IPS-18a (cell line): ENCODE results near the gene DIPK1C.

Experiments used
- H3K27ac ChIP-seq: one replicate; pipeline ENCODE4 v1.5.1; 2013; ENCODE audit warnings: low read length
- H3K27me3 ChIP-seq: one replicate; pipeline ENCODE4 v1.6.1; 2013; ENCODE audit warnings: mild to moderate bottlenecking, low read length; ENCODE audit not compliant: control insufficient read depth, insufficient read depth
- H3K36me3 ChIP-seq: one replicate; pipeline ENCODE4 v1.6.1; 2013; ENCODE audit warnings: low read depth, low read length; ENCODE audit not compliant: control insufficient read depth
- H3K4me1 ChIP-seq: one replicate; pipeline ENCODE4 v1.6.1; 2013; ENCODE audit warnings: low read depth, low read length; ENCODE audit not compliant: control insufficient read depth
- H3K4me3 ChIP-seq: one replicate; pipeline ENCODE4 v1.5.1; 2013; ENCODE audit warnings: low read length
- H3K9ac ChIP-seq: one replicate; pipeline ENCODE4 v1.6.1; 2013; ENCODE audit warnings: mild to moderate bottlenecking, low read length, moderate library complexity
- H3K9me3 ChIP-seq: one replicate; pipeline ENCODE4 v1.6.1; 2013; ENCODE audit warnings: low read depth, low read length; ENCODE audit not compliant: control insufficient read depth

The DIPK1C gene

DNA sequence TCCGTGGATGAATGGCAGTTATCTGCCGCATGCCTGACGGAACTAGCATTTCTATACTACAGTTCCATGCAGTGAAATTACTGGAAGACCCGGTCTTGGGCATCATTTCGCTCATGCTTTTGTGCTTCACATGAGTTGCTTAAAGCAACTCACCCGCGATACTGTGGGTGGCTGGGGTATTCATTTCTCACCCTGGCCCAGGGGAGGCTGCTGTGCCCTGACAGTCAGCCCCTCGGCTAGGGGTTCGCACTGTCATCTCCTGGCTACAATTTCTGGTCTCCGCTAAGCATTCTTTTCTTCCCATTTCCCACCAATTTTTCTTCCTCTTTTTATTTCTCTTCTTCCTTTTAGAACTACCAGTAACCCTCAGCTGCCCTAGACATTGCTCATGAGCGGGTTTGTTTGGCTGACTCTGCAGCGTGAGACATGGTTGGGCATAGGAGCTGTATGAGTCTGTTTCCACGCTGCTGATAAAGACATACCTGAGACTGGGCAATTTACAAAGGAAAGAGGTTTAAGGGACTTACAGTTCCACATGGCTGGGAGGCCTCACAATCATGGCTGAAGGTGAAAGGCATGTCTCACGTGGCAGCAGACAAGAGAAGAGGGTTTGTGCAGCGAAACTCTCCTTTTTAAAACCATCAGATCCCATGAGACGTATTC is 22.5 kb upstream of the DIPK1C start:
- Histone ChIP-seq H3K9me3 (no peaks in the 10 kb centered on the region), H3K27me3 (no peaks in the 10 kb centered on the region), H3K4me3 (no peak overlapping the region), H3K9ac (no peak overlapping the region), H3K27ac (no peak overlapping the region), H3K36me3 (no peaks in the 10 kb centered on the region), H3K4me1 (peaks cover 5% of the 10 kb centered on the region)

DNA sequence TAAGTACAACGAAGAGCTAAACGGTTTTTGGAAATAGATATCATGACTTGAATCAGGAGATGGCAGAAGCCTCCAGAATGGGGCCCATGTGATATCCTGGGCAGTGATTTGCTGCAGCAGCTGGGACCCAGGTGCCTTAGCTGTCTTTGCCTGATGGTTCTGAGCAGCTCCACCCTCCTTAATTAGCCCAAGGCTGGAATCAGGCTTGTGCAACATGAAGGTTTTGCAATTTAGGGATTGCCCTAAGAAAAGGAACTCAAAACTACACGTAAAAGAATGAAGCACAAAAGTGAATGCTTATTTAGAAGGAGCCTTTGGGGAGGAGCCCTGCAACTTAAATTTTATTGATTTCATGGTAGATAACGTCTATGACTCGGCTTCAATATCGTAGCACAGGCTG is 21.8 kb upstream of the DIPK1C start:
- no peak overlapping the region for H3K9ac ChIP-seq
- H3K9me3 ChIP-seq: no peaks in the 10 kb centered on the region
- peaks cover 5% of the 10 kb centered on the region for H3K4me1 ChIP-seq
- H3K27me3 ChIP-seq: no peaks in the 10 kb centered on the region
- H3K36me3 ChIP-seq: no peaks in the 10 kb centered on the region
- no peak overlapping the region for H3K27ac ChIP-seq
- H3K4me3 ChIP-seq: no peak overlapping the region

DNA sequence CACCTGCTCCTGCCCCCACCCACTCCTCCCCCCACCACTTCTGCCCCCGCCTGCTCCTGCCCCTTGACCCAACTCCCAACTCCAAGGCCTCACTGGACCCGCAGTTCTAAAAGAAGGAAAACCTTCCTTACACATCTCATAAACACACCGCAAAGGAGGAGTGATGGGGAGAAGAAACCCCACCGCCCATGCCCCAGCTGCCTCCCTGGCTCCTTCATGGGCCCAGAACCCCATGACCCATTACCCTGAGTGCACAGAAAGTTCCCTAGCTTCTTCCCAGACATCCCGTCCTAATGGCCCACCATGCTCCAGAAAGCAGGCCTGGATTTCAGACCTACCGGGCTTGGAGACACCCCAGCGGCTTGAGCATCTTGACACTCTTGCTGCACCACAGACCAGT is 21.2 kb upstream of the DIPK1C start:
- Histone ChIP-seq H3K27ac (no peak overlapping the region), H3K9me3 (no peaks in the 10 kb centered on the region), H3K36me3 (no peaks in the 10 kb centered on the region), H3K4me3 (no peak overlapping the region), H3K4me1 (peaks cover 5% of the 10 kb centered on the region), H3K27me3 (no peaks in the 10 kb centered on the region), H3K9ac (no peak overlapping the region)

DNA sequence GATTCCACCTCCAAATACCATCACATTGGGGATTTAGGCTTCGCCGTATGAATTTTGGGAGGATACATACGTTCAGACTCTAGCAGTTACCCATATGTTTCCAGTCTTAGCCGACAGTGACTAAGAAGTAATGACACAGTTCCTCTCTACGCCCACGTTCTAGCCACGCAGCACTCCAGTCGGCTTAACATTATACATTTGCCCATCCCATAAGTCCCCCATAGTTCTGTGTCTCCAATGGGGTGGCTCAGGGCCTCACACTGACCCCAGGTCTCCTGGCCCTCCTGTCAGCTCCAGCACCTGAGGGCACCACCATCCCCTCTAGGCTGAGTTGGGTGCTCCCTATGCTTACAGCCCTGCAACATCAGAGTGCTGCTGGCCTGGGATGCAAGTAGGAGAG is 20.7 kb upstream of the DIPK1C start:
- Histone ChIP-seq H3K36me3 (no peaks in the 10 kb centered on the region), H3K9ac (no peak overlapping the region), H3K27ac (no peak overlapping the region), H3K27me3 (no peaks in the 10 kb centered on the region), H3K4me1 (peaks cover 5% of the 10 kb centered on the region), H3K4me3 (no peak overlapping the region), H3K9me3 (no peaks in the 10 kb centered on the region)

DNA sequence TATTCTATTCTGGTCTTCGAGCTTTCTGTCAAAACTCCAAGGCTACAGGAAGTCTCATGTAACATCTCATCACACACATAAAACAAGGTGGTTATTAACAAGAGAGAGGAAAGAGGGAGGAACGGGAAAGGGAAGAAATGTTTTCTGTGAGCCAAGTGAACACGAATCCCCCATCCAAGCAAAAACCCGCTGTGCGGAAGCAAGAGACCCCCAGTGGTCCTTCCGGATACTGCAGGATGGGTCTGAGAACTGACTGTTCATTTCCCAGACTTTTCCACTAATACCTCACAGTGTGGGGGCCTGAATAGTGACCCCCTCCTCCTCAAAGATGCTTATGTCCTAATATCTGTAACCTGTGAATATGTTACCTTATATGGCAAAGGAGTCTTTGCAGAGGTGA is 19.0 kb upstream of the DIPK1C start:
- H3K36me3 ChIP-seq: no peaks in the 10 kb centered on the region
- no peak overlapping the region for H3K27ac ChIP-seq
- no peak overlapping the region for H3K4me3 ChIP-seq
- no peaks in the 10 kb centered on the region for H3K9me3 ChIP-seq
- H3K9ac ChIP-seq: no peak overlapping the region
- H3K27me3 ChIP-seq: no peaks in the 10 kb centered on the region
- peaks cover 5% of the 10 kb centered on the region for H3K4me1 ChIP-seq

DNA sequence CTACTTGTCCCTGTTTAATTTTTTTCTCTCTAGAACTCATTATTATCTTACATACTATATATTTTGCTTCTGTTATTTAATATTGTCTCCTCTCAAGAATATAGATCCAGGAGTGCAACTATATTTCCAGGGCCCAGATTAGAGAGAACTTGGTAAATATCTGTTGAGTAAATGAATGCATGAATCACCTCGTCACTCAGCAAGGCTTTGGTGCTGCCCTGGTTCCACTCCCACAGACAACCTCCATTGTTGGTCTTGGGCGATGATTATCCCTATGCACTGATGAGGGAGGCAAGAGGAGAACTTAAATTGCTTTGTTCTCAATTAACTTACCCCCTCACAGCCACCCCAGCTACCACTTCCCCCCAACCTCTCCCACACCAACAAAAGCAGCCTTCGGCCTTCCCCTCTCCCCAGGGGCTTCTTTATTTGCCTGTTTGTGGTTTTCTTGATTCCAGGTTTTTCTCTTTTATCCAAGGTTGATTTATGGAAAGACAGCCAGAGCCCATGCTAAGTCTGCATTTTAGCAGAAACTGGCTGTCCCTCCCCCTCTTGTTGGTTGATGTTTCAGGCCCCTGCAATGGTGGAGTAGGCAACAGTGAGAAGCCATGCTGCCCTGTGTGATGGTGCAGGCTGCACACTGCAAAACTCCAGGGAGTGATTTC is 17.0 kb upstream of the DIPK1C start:
- Histone ChIP-seq H3K36me3 (no peaks in the 10 kb centered on the region), H3K27ac (no peak overlapping the region), H3K4me3 (no peak overlapping the region), H3K9me3 (no peaks in the 10 kb centered on the region), H3K4me1 (peaks cover 5% of the 10 kb centered on the region), H3K9ac (no peak overlapping the region), H3K27me3 (no peaks in the 10 kb centered on the region)

DNA sequence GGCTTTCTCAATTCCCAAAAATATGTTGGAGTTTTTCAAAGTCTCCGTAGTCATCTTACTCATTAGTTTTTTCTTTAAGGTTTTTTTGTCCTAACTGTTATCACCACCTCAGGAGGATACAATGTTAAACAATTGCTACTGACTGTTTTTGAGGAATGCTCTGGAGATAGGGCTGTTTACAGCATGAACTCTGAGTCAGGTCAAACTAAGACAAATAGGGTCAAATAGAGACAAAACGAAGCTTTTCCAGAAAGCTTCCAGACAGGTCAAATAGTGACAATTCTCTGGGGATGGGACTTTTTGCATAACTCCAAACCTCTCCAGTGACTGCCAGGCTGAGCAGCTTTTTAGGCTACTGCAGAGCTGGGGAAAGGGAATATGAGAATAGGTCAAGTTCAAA is 15.2 kb upstream of the DIPK1C start:
- Histone ChIP-seq H3K27me3 (no peaks in the 10 kb centered on the region), H3K4me3 (no peak overlapping the region), H3K36me3 (no peaks in the 10 kb centered on the region), H3K9me3 (no peaks in the 10 kb centered on the region), H3K9ac (no peak overlapping the region), H3K4me1 (peaks cover 5% of the 10 kb centered on the region), H3K27ac (no peak overlapping the region)

DNA sequence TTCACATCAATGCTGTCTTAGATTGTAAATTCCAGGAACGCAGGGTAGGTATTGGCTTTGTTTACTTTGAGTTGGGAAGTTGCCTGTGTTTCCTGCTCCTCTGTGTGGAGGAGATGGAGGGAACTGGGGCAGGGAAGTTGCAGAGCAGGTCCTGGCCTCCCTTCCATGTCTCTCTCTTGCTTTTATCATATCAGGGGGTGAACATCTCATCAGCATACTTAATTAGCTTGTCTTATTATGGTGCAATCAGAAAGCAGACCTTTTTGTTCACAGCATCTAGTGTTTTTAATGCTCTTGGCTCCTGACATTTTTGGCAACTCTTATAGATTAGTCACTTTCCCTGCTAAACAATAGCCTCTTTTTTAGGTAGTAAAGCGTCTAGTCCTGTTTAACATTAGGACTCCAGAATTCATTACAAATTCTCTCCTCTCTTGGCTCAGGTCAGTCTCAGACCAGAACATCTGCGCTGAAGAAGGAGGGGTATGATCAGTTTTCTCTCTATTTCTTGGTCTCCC is 11.5 kb upstream of the DIPK1C start:
- Histone ChIP-seq H3K4me3 (no peak overlapping the region), H3K27ac (no peak overlapping the region), H3K9ac (no peak overlapping the region), H3K4me1 (no peaks in the 10 kb centered on the region), H3K27me3 (no peaks in the 10 kb centered on the region), H3K9me3 (no peaks in the 10 kb centered on the region), H3K36me3 (no peaks in the 10 kb centered on the region)

DNA sequence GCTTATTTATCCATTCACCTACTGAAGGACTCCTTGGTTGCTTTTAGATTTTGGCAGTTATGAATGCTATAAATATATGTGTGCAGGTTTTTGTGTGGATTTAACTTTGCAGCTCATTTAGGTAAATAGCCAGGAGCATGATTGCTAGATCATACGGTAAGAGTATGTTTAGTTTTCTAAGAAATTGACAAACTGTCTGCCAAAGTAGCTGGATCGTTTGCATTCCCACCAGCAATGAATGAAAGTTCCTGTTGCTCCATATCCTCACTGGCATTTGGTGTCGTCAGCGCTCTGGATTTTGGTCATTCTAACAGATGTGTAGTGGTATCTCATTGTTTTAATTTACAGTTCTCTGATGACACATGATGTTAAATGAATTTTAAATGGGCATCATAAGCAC is 8.7 kb upstream of the DIPK1C start:
- no peak overlapping the region for H3K9ac ChIP-seq
- H3K27me3 ChIP-seq: no peaks in the 10 kb centered on the region
- no peaks in the 10 kb centered on the region for H3K4me1 ChIP-seq
- no peak overlapping the region for H3K4me3 ChIP-seq
- H3K9me3 ChIP-seq: no peaks in the 10 kb centered on the region
- H3K36me3 ChIP-seq: no peaks in the 10 kb centered on the region
- H3K27ac ChIP-seq: no peak overlapping the region

DNA sequence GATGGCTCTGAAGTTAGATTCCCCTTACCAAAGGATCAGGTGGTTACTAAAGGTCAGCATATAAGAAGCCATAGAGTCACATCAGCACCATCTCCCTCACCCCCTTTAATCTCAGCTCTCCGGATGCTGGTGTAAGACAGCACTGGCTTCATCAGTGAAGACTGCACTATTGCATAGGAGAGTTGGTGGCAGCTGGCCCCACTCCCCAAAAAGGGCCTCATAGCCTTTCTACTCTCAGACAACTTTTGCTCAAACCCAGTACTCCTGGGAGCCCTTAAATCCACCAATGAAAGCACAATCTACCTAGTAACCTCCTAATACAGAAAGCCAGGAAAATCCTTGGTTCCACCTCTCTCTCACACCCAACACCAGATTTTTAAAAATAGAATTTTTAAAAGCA is 6.9 kb upstream of the DIPK1C start:
- Histone ChIP-seq H3K27me3 (peaks cover 8% of the 10 kb centered on the region), H3K4me3 (no peak overlapping the region), H3K36me3 (no peaks in the 10 kb centered on the region), H3K27ac (no peak overlapping the region), H3K4me1 (peaks cover 3% of the 10 kb centered on the region), H3K9ac (no peak overlapping the region), H3K9me3 (no peaks in the 10 kb centered on the region)

DNA sequence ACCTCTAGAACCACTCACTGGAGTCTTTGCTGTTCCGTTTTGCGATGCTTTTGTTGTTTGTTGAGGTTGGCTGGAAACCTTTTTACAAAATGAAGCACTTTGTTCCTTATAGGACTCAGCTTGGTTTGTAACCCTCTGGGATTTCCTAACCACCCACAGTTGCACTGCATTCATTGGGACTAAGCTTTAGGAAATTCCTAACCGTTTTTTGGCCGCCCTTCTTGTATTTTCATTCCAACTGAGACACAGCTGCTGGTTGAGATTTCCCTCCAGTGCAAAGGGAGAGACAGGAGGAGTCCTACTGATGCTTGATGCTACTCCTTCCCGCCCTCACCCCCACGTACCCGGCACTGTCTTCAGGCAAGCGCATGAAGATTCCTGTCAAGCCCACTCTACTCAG is 6.1 kb upstream of the DIPK1C start:
- Histone ChIP-seq H3K9me3 (no peaks in the 10 kb centered on the region), H3K4me3 (no peak overlapping the region), H3K27me3 (peaks cover 15% of the 10 kb centered on the region), H3K4me1 (peaks cover 3% of the 10 kb centered on the region), H3K36me3 (no peaks in the 10 kb centered on the region), H3K9ac (no peak overlapping the region), H3K27ac (no peak overlapping the region)

DNA sequence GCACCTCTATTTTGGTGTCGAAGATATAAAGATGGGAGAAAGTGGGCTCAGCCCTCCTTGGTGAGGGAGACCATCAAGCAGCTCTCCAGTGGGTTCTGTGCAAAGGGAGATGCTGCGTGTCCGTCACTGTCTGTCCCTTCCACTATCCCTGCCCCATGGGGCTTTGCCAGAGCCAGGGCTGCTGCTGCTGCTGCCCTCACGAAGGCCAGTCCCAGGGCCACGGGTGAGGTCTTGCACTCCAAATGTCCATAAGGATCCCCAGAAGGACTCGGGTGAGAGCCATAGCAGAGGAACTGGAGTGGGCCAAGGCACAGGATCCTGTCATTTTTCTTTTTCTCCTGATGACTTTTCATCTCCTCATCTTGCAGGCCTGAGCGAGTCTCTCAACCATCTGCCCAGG is 3.7 kb upstream of the DIPK1C start:
- H3K9me3 ChIP-seq: no peaks in the 10 kb centered on the region
- peaks cover 3% of the 10 kb centered on the region for H3K4me1 ChIP-seq

More for the DNA sequence above, 3.7 kb upstream of the DIPK1C start:
- H3K27me3 ChIP-seq: peaks cover 39% of the 10 kb centered on the region
- H3K36me3 ChIP-seq: no peaks in the 10 kb centered on the region
- no peak overlapping the region for H3K4me3 ChIP-seq
- no peak overlapping the region for H3K9ac ChIP-seq
- H3K27ac ChIP-seq: no peak overlapping the region
